ENCODE data around the gene MTA1. TPM values are rescaled to one million over a fixed set of nuclear protein-coding genes. Genes with fewer than 3 reads are reported as not detected.

The MTA1 gene
- total RNA-seq, 4 donors from 2014 or later: 62.9 to 218 (median 108) TPM

DNA sequence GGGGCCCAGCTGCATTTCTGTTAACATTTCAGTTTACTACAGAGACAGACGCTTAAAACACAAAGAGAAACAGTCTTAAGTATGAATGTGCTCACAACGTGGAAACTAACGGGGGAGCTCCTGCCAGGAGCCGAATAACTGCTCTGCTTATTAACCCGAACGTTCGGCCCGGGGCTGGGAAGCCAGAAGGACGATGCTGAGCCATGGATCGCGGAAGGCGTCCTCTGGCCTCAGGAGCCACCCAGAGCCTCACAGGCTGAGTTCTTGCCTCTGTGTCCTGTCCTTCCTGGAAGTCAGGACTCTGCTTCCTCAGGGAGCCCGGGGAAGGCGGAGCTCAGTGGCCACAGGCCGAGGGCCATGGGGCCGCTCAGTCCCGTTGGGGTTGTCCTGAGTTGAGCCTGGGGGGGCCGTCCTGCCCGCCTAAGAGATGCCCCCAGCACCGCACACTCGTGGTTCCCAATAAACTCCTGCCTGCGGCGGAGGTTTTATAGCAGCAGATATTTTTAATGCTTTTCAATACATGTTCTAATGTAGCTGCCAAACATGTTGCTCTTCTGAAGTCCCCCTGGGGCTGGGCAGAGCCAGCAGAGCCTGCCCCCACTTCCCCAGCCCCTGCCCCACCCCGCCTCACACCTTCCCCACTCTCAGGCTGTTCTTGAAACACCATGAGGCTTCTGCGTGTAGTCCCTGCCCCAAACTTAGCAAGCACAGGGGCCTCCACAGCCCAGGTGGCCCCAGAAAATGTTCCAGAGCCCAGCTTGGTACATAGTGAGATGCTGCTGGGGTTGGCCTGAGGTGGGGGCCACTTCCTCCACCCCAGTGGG lies 24.7 kb upstream of the MTA1 start:
- H3K4me3 ChIP-seq: no peak overlapping the region
- no peaks in the 10 kb centered on the region for H3K36me3 ChIP-seq
- H3K27me3 ChIP-seq: no peaks in the 10 kb centered on the region

DNA sequence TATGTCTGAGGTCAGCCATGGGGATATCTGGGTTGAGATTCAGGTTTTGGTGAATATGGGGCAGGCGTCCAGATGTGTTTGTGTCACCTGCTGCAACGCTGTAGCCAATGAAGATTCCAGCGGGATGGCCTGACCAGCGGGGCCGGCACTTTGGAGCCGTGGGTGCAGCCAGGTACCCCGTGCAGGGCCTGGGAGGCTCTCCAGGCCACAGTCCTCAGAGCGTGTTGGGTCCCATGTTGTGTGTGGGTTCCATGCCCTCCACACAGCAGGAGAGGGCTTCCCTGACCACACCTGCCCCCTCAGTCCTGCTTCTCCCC lies 24.1 kb upstream of the MTA1 start:
- intact Hi-C loops (cut with DNase I; ENCODE audit: low total_unique reads): no loop called here
- peaks cover 0 to 5% of the 10 kb centered on the region in 2 donors for H3K4me1 ChIP-seq

More for the DNA sequence above, 24.7 kb upstream of the MTA1 start:
- no peak overlapping the region for H3K27ac ChIP-seq
- TF ChIP-seq, protein P1, sequence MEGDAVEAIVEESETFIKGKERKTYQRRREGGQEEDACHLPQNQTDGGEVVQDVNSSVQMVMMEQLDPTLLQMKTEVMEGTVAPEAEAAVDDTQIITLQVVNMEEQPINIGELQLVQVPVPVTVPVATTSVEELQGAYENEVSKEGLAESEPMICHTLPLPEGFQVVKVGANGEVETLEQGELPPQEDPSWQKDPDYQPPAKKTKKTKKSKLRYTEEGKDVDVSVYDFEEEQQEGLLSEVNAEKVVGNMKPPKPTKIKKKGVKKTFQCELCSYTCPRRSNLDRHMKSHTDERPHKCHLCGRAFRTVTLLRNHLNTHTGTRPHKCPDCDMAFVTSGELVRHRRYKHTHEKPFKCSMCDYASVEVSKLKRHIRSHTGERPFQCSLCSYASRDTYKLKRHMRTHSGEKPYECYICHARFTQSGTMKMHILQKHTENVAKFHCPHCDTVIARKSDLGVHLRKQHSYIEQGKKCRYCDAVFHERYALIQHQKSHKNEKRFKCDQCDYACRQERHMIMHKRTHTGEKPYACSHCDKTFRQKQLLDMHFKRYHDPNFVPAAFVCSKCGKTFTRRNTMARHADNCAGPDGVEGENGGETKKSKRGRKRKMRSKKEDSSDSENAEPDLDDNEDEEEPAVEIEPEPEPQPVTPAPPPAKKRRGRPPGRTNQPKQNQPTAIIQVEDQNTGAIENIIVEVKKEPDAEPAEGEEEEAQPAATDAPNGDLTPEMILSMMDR (IDR thresholded peaks at IDR 0.05): no peak
- TF ChIP-seq POLR2A (IDR thresholded peaks at IDR 0.05): no peak
- DNase-seq: no peak
- H3K4me1 ChIP-seq: peaks cover 0 to 5% of the 10 kb centered on the region in 2 donors
- no peaks in the 10 kb centered on the region for H3K9me3 ChIP-seq
- intact Hi-C loops (cut with DNase I; ENCODE audit: low total_unique reads): no loop called here

DNA sequence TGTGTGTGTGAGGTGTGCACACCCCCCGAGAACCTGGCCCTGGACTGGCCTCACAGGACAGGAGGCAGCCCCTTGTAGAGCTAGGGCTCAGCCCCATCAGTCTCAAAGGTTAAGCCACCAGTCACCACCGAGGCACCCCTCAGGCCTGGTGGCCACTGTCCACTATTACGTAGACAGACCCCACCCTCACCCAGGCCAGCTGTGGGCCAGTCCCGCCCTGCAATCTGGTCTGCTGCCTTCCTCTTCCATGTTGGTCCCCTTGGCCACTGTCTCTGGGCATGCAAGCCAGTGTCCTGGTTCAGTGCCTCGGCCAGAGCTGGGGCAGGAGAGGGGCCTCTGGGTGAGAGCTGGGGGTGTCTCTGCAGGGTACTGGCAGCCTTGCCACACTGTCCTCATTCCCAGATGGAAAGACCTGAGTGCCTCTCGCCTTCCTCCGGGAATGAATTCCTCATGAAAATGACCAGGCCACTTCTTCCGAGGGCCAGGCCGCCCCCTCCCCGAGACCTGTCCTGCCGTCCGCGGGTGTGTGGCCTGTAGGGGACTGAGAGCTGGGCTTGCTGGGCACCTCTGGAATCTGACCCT lies 22.2 kb upstream of the MTA1 start:
- intact Hi-C loops (cut with DNase I; ENCODE audit: low total_unique reads): no loop called here
- no peak for TF ChIP-seq POLR2A (IDR thresholded peaks at IDR 0.05)
- TF ChIP-seq, protein P1 (IDR thresholded peaks at IDR 0.05): no peak
- peak overlapping the region; percentile 79 to 88 for H3K4me3 ChIP-seq
- DNase-seq: no peak
- H3K27ac ChIP-seq: peak overlapping the region; percentile 85 to 86
- no peaks in the 10 kb centered on the region for H3K9me3 ChIP-seq
- H3K27me3 ChIP-seq: no peaks in the 10 kb centered on the region
- peaks cover 0 to 5% of the 10 kb centered on the region in 2 donors for H3K4me1 ChIP-seq
- no peaks in the 10 kb centered on the region for H3K36me3 ChIP-seq

More for the DNA sequence above, 24.1 kb upstream of the MTA1 start:
- no peaks in the 10 kb centered on the region for H3K27me3 ChIP-seq
- no peak overlapping the region for H3K27ac ChIP-seq
- no peak for DNase-seq
- no peak overlapping the region for H3K4me3 ChIP-seq
- no peaks in the 10 kb centered on the region for H3K36me3 ChIP-seq
- no peak for TF ChIP-seq POLR2A (IDR thresholded peaks at IDR 0.05)
- TF ChIP-seq, protein P1 (IDR thresholded peaks at IDR 0.05): no peak
- no peaks in the 10 kb centered on the region for H3K9me3 ChIP-seq

DNA sequence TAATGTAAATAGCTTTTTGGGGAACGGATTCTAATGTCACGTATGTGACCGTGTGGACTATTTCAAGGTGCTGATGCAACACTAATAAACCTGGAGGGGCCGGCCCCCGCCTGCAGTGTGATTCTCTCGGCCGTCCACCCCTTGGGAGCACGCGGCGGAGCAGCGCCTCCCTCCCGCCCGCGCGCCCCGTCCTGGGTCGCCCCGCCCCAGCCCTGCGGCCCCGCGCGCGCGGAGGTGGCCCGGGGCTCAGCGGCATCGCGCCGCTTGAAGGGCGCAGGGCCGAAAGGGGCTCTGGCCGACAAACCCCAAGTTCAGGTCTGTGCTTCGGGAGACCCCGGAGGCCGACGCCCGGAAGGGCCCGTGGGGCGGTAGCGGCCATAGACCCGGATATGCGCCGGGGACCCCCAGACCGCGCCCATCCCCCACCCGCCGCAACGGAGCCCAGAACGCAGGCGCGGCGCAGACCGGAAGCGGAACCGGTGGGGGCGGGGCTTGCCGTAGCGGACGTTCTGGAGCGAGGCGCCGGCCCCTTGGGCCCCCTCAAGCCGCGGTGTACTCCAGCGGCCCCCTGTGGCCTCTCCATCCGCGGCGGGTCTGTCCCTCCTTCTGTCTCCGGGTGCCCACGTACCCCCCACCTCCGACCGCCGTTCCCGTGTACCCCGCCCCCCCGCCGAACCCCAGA lies 21.4 kb upstream of the MTA1 start, which contains the start of gene TEX22:
TEX22 (plus strand) TSS at position 495 of the 682 bp plus-strand sequence. CDS start 803 bp downstream, outside the sequence.
- Histone ChIP-seq H3K36me3 (no peaks in the 10 kb centered on the region), H3K4me3 (peak within 1 kb of the TSS; percentile 79 to 88), H3K9me3 (no peaks in the 10 kb centered on the region), H3K27me3 (no peaks in the 10 kb centered on the region), H3K4me1 (peaks cover 0 to 5% of the 10 kb centered on the region in 2 donors), H3K27ac (peak within 1 kb of the TSS; percentile 85 to 86)
- TF ChIP-seq, protein P1 (IDR thresholded peaks at IDR 0.05): peak in 3 of 4 experiments; percentile 30 to 39 (median 33)
- peak; percentile 38 to 76 for TF ChIP-seq POLR2A (IDR thresholded peaks at IDR 0.05)
- intact Hi-C loops (cut with DNase I; ENCODE audit: low total_unique reads): no loop called here
- peak; percentile 89 to 91 for DNase-seq

Data from uterus (tissue), 4 donors.